ENCODE results near the gene CCNYL1.

DNA sequence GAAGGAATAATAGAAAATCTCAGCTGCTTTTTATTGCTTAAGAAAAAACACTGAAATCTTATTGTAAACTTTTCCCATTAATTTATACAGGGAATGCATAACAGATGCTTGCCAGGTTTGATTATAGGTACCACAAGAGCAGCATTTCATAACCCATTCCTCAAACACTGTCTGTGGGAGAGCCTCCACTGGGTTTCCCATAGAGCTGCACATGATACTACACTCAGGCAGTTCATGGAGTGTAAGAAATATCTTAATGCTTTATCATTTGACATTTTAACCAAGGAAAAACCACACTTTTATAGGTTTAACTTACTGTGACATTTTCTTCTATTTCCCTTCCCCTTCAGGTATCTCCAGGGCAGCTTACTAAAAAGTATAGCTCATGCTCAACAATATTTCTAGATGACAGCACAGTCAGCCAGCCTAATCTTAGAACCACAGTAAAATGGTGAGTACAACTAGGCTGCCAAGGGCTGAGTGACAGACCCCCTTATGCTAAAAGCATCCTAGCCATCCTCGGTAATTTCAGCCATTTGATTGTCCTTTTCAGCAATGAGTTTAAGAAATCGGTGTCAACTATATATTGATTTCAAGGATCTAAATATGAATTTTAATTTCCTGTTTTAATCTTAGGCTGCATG lies 22.3 kb downstream of the CCNYL1 start:
- TF ChIP-seq JUND (IDR thresholded peaks at IDR 0.05) (no peak), RCOR1 (IDR thresholded peaks at IDR 0.05; ENCODE audit: low read length) (no peak), POLR2AphosphoS5 (IDR thresholded peaks at IDR 0.05; ENCODE audit: low read depth, low read length) (no peak), MXI1 (IDR thresholded peaks at IDR 0.05; ENCODE audit: low read depth, low read length) (no peak), RFX5 (IDR thresholded peaks at IDR 0.05; ENCODE audit: low read length) (no peak), TAF1 (IDR thresholded peaks at IDR 0.05; ENCODE audit: borderline replicate concordance, low read depth, low read length) (no peak), GABPA (IDR thresholded peaks at IDR 0.05; ENCODE audit: low read depth) (no peak), CHD2 (IDR thresholded peaks at IDR 0.05; ENCODE audit: low read length, partially characterized antibody) (no peak), NRF1 (IDR thresholded peaks at IDR 0.05; ENCODE audit: low read depth, low read length) (no peak), FOSL2 (IDR thresholded peaks at IDR 0.05; ENCODE audit: borderline replicate concordance, low read depth) (no peak)
- TF ChIP-seq, protein P1, sequence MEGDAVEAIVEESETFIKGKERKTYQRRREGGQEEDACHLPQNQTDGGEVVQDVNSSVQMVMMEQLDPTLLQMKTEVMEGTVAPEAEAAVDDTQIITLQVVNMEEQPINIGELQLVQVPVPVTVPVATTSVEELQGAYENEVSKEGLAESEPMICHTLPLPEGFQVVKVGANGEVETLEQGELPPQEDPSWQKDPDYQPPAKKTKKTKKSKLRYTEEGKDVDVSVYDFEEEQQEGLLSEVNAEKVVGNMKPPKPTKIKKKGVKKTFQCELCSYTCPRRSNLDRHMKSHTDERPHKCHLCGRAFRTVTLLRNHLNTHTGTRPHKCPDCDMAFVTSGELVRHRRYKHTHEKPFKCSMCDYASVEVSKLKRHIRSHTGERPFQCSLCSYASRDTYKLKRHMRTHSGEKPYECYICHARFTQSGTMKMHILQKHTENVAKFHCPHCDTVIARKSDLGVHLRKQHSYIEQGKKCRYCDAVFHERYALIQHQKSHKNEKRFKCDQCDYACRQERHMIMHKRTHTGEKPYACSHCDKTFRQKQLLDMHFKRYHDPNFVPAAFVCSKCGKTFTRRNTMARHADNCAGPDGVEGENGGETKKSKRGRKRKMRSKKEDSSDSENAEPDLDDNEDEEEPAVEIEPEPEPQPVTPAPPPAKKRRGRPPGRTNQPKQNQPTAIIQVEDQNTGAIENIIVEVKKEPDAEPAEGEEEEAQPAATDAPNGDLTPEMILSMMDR (IDR thresholded peaks at IDR 0.05): no peak
- TF ChIP-seq, protein P2, sequence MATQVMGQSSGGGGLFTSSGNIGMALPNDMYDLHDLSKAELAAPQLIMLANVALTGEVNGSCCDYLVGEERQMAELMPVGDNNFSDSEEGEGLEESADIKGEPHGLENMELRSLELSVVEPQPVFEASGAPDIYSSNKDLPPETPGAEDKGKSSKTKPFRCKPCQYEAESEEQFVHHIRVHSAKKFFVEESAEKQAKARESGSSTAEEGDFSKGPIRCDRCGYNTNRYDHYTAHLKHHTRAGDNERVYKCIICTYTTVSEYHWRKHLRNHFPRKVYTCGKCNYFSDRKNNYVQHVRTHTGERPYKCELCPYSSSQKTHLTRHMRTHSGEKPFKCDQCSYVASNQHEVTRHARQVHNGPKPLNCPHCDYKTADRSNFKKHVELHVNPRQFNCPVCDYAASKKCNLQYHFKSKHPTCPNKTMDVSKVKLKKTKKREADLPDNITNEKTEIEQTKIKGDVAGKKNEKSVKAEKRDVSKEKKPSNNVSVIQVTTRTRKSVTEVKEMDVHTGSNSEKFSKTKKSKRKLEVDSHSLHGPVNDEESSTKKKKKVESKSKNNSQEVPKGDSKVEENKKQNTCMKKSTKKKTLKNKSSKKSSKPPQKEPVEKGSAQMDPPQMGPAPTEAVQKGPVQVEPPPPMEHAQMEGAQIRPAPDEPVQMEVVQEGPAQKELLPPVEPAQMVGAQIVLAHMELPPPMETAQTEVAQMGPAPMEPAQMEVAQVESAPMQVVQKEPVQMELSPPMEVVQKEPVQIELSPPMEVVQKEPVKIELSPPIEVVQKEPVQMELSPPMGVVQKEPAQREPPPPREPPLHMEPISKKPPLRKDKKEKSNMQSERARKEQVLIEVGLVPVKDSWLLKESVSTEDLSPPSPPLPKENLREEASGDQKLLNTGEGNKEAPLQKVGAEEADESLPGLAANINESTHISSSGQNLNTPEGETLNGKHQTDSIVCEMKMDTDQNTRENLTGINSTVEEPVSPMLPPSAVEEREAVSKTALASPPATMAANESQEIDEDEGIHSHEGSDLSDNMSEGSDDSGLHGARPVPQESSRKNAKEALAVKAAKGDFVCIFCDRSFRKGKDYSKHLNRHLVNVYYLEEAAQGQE (IDR thresholded peaks at IDR 0.05; ENCODE audit: low read depth, low read length): no peak
- TF ChIP-seq, protein P3, sequence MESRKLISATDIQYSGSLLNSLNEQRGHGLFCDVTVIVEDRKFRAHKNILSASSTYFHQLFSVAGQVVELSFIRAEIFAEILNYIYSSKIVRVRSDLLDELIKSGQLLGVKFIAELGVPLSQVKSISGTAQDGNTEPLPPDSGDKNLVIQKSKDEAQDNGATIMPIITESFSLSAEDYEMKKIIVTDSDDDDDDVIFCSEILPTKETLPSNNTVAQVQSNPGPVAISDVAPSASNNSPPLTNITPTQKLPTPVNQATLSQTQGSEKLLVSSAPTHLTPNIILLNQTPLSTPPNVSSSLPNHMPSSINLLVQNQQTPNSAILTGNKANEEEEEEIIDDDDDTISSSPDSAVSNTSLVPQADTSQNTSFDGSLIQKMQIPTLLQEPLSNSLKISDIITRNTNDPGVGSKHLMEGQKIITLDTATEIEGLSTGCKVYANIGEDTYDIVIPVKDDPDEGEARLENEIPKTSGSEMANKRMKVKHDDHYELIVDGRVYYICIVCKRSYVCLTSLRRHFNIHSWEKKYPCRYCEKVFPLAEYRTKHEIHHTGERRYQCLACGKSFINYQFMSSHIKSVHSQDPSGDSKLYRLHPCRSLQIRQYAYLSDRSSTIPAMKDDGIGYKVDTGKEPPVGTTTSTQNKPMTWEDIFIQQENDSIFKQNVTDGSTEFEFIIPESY (IDR thresholded peaks at IDR 0.05; ENCODE audit: borderline replicate concordance, low read depth): no peak

Data from SK-N-SH (cell line).